Skeletal muscle tissue (tissue), 4 donors: ENCODE results near the gene GALNT17. TPM values are rescaled to one million over a fixed set of nuclear protein-coding genes. Genes with fewer than 3 reads are reported as not detected.

Experiments used
- H3K27ac ChIP-seq: one replicate; pipeline ENCODE4 v1.7.0; 2013; ENCODE audit warnings: mild to moderate bottlenecking, low read depth, low read length, inconsistent platforms
- H3K27me3 ChIP-seq, 3 donors: one replicate each; pipeline ENCODE4 v1.7.0; 2013; ENCODE audit warnings: low read length in 3 of 3; ENCODE audit not compliant: control insufficient read depth in 3 of 3, insufficient read depth in 3 of 3
- H3K36me3 ChIP-seq, 3 donors: one replicate each; pipeline ENCODE4 v1.7.0; 2013; ENCODE audit warnings: low read length in 3 of 3; ENCODE audit not compliant: control insufficient read depth in 3 of 3, insufficient read depth in 3 of 3
- H3K4me1 ChIP-seq, 3 donors: one replicate each; pipeline ENCODE4 v1.7.0; 2013; ENCODE audit warnings: low read length in 3 of 3, mild to moderate bottlenecking in 3 of 3; ENCODE audit not compliant: control insufficient read depth in 3 of 3, insufficient read depth in 3 of 3
- H3K4me3 ChIP-seq, 3 donors: one replicate each; pipeline ENCODE4 v1.7.0; 2013; ENCODE audit warnings: low read length in 3 of 3
- H3K9ac ChIP-seq, 3 donors: one replicate each; pipeline ENCODE4 v1.7.0; 2013; ENCODE audit warnings: low read length in 3 of 3, mild to moderate bottlenecking in 3 of 3, moderate library complexity in 2 of 3, low read depth in 1 of 3
- H3K9me3 ChIP-seq, 3 donors: one replicate each; pipeline ENCODE4 v1.7.0; 2013; ENCODE audit warnings: low read length in 3 of 3; ENCODE audit not compliant: control insufficient read depth in 3 of 3
- total RNA-seq: library from RNA; depleted of rRNA; stranded (reverse); fragments of >200 nt; gene quantifications from one replicate; pipeline ENCODE4 v1.2.3, GENCODE V29; 2014
- donor health status: Osteomylitis.

GALNT17 gene
- total RNA-seq, 1 donor from 2014 or later: 24.5 TPM

DNA sequence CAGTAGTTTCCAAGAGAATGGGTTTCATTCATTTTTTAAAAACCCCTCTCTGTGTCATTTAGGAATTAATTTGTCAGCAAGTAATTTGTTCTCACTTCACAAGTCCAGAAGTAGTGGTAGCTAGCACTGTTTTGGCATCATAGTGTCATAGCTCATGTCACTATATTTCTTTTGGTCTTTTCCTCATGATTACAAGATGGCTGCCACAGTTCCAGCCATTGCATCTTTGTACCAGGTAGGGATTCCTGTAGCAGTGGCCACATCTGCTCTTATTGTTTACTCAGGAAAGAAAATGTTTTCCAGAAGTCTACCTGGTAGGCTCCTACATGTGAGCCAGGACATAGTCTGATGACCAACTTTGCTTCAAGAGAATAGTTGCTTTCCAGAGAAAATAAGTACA, 16.2 kb downstream of the GALNT17 start:
- Histone ChIP-seq H3K9ac (no peak overlapping the region), H3K9me3 (no peaks in the 10 kb centered on the region), H3K4me3 (no peak overlapping the region), H3K36me3 (no peaks in the 10 kb centered on the region), H3K27me3 (no peaks in the 10 kb centered on the region), H3K27ac (no peak overlapping the region), H3K4me1 (no peaks in the 10 kb centered on the region)

DNA sequence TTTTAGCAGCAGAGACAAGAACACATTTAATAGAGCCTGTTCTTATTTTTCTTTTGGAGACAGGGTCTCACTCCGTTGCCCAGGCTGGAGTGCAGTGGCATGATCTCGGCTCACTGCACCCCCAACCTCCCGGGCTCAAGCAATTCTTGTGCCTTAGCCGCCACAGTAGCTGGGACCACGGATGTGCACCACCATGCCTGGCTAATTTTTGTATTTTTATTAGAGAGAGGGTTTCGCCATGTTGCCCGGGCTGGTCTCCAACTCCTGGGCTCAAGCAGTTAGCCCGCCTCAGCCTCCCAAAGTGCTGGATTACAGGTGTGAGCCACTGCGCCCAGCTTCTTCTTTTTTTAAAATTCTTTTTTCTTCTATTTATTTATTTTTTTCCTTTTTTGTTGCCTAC, 23.3 kb downstream of the GALNT17 start:
- no peaks in the 10 kb centered on the region for H3K4me1 ChIP-seq
- no peak overlapping the region for H3K27ac ChIP-seq
- H3K27me3 ChIP-seq: no peaks in the 10 kb centered on the region
- no peaks in the 10 kb centered on the region for H3K9me3 ChIP-seq
- H3K36me3 ChIP-seq: no peaks in the 10 kb centered on the region
- H3K9ac ChIP-seq: no peak overlapping the region
- no peak overlapping the region for H3K4me3 ChIP-seq

DNA sequence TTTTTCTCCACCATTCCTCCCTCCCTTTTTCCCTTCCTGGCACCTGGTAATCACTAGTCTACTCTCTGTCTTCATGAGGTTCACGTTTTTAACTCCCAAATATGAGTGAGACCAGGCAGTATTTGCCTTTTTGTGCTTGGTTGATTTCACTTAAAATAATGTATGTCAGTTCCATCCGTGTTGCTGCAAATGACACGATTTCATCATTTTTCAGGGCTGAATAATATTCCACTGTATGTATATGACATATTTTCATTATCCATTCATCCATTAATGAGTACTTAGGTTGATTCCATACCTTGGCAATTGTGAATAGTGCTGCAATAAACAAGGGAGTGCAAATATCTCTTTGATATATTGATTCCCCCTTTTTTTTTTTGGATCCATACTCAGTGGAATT, 25.8 kb downstream of the GALNT17 start:
- H3K36me3 ChIP-seq: no peaks in the 10 kb centered on the region
- no peak overlapping the region for H3K9ac ChIP-seq
- no peak overlapping the region for H3K27ac ChIP-seq
- no peaks in the 10 kb centered on the region for H3K4me1 ChIP-seq
- H3K27me3 ChIP-seq: no peaks in the 10 kb centered on the region
- H3K9me3 ChIP-seq: no peaks in the 10 kb centered on the region
- no peak overlapping the region for H3K4me3 ChIP-seq

DNA sequence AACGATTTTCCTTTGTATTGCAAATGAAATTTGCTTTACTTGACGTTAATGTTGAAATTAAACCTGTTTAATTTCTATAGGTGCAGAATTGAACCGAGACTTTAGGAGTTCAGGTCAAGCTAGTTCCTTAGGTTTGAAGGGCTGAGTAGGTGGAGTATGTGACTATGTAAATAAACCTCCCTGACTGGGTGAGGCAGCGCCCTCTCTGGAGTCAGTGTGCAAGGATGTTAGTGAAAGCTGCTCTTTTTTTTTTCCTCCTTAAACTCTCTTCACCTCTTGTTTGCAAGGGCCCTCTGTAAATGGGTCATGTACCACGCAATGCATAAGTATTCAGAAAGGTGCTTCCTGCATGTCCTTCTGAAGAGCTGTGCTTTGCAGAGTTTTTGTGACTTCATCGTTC, 33.8 kb downstream of the GALNT17 start:
- Histone ChIP-seq H3K4me3 (no peak overlapping the region), H3K9ac (no peak overlapping the region), H3K27ac (no peak overlapping the region), H3K27me3 (no peaks in the 10 kb centered on the region), H3K9me3 (no peaks in the 10 kb centered on the region), H3K4me1 (no peaks in the 10 kb centered on the region), H3K36me3 (no peaks in the 10 kb centered on the region)

DNA sequence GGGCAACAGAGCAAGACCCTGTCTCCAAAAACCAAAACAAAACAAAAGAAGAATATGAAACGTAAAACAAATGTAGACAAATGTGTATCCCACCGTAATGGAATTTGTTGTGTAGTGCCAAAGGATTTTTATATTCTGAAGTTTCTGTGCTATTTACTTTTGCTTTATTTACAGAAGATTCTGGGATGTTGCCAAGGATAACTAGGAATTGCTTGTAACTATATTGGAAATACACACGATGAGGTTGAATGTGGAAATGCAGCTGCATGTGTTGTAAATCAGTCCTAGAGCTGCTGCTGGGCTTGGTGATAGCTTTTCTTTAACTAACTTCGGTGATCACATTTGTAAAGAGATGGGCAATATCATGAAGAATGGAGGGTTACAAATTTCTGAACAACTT, 39.5 kb downstream of the GALNT17 start:
- H3K27ac ChIP-seq: no peak overlapping the region
- no peaks in the 10 kb centered on the region for H3K9me3 ChIP-seq
- no peaks in the 10 kb centered on the region for H3K27me3 ChIP-seq
- H3K4me1 ChIP-seq: no peaks in the 10 kb centered on the region
- H3K4me3 ChIP-seq: no peak overlapping the region
- H3K36me3 ChIP-seq: no peaks in the 10 kb centered on the region
- no peak overlapping the region for H3K9ac ChIP-seq

DNA sequence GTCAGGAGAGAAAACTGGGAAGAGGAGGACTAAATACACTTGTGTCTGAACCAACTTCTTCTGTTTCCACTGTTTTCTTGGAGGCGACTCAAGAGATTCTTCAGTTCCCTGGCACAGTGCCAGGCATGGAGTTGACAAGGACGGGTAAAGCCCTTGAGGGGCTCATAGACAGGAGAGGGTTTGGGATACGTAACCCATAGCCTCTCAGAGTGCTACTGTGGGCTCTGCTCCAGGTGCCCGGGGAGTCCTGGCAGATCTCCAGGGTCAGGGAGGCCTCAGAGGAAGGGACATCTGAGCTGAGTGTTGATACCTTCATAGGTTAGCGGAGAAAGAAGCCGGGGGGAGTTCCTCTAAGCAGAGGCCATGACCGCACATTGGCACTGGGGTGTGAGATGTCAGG, 42.0 kb downstream of the GALNT17 start:
- Histone ChIP-seq H3K36me3 (no peaks in the 10 kb centered on the region), H3K9me3 (no peaks in the 10 kb centered on the region), H3K27ac (no peak overlapping the region), H3K4me1 (no peaks in the 10 kb centered on the region), H3K27me3 (no peaks in the 10 kb centered on the region), H3K9ac (no peak overlapping the region), H3K4me3 (no peak overlapping the region)

DNA sequence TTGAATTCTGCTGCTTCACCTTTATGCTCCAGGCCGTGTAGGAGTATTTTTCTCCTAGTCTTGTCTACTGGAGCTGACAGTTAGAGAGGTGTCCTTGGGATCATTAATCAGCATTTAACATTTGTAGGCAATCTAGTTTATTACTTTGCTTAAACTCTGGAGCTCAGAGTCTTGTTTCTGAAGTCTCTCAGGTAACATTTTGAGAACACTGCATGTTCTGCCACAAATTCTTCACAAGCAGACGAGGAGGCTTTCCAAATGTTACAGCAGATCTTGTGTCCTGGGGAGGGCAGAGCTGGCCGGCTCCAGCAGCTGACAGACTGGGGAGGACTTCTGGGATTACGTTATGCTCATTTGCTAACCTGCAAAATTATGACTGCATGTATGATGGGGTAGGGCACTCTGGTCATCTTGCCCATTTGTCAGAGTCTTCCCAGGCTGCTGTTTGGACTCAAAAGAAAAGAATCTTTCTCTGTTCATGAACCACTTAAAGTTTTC, 50.5 kb downstream of the GALNT17 start:
- Histone ChIP-seq H3K9me3 (no peaks in the 10 kb centered on the region), H3K27ac (no peak overlapping the region), H3K4me1 (peaks cover 0 to 3% (median 2%) of the 10 kb centered on the region in 3 donors), H3K36me3 (no peaks in the 10 kb centered on the region), H3K9ac (no peak overlapping the region), H3K27me3 (no peaks in the 10 kb centered on the region), H3K4me3 (no peak overlapping the region)

DNA sequence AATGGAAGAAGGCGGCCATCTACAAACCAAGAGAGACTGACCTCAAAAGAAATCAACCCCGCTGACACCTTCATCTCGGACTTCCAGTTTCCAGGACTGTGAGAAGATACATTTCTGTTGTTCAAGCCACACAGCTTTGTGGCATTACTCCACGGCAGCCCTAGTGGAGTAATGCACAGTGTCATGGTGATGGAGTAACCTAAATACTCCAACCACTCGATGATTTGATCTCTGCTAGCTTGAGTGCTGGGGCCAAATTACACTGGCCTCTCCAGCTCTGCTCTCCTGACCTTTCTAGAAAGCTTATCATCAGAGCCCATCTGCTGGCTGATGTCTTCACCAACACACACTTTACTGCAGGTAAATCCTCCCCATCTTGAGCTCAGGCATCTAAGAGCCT, 52.2 kb downstream of the GALNT17 start:
- Histone ChIP-seq H3K4me3 (no peak overlapping the region), H3K9ac (no peak overlapping the region), H3K9me3 (no peaks in the 10 kb centered on the region), H3K27ac (no peak overlapping the region), H3K27me3 (no peaks in the 10 kb centered on the region), H3K36me3 (no peaks in the 10 kb centered on the region), H3K4me1 (peaks cover 0 to 3% (median 2%) of the 10 kb centered on the region in 3 donors)

DNA sequence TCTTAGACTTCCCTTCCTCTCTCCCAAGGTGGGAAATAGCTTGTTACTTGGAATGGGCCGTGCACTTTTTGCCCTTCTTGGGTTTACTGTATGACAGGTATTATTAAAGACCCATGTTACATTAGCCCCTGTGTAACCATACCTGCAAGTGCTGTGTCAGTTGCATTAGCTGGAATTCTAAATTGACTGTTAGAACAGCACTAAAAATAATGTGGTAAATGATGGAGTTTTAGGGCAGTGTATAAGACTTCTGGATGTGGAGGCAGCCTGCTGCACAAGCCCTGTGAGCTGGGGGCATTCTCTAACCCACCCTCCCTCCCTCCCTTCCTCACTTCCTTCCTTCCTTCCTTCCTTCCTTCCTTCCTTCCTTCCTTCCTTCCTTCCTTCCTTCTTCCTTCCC, 52.7 kb downstream of the GALNT17 start:
- Histone ChIP-seq H3K36me3 (no peaks in the 10 kb centered on the region), H3K9me3 (no peaks in the 10 kb centered on the region), H3K27ac (no peak overlapping the region), H3K27me3 (no peaks in the 10 kb centered on the region), H3K4me1 (peaks cover 0 to 3% (median 2%) of the 10 kb centered on the region in 3 donors), H3K4me3 (no peak overlapping the region), H3K9ac (no peak overlapping the region)

DNA sequence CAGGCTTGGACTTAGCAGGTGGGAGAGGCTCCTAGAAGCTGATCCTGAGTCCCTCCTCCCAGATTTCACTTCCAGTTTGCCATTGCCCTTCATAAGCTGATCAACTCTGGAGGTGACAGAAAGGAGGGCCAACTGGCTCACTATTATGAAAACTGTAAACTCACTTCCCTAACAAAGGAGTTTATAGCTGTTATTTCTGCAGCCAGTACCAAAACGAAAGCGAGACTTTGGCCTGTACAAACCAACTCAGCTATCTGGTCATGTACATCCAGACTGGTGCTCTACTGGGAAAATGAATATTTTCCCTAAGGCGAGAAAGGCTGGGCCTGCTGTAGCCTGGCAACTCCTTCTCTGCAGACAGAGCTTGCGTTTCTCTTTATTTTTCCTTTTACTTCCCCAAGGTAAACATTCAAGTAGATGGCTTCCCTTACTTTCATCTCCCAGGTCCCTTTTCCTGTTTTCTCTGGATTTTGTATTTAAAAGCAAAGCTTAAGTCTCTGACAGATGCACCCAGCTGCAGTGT, 54.7 kb downstream of the GALNT17 start:
- Histone ChIP-seq H3K9me3 (no peaks in the 10 kb centered on the region), H3K9ac (no peak overlapping the region), H3K27ac (no peak overlapping the region)

More for the DNA sequence above, 54.7 kb downstream of the GALNT17 start:
- H3K36me3 ChIP-seq: no peaks in the 10 kb centered on the region
- H3K4me1 ChIP-seq: peaks cover 0 to 3% (median 2%) of the 10 kb centered on the region in 3 donors
- no peaks in the 10 kb centered on the region for H3K27me3 ChIP-seq
- no peak overlapping the region for H3K4me3 ChIP-seq
